SU-DHL-6 (cell line): Measurements from ENCODE around the gene EPHA7.

Experiments used
- H2AFZ ChIP-seq: fragments of 200-600 bp; sonication (generic); 2 replicates; pipeline ENCODE4 v1.6.1; 2014; ENCODE audit warnings: low read depth, mild to moderate bottlenecking, moderate library complexity, mixed read lengths, antibody characterized with exemption, low read length; ENCODE audit not compliant: severe bottlenecking
- H3F3A ChIP-seq: fragments of 200-600 bp; shearing (Covaris generic); 2 replicates; pipeline ENCODE4 v1.6.0; 2016; ENCODE audit warnings: antibody characterized with exemption, mild to moderate bottlenecking; ENCODE audit not compliant: insufficient read depth
- H3K27ac ChIP-seq: fragments of 200-600 bp; sonication (generic); 2 replicates; pipeline ENCODE4 v1.5.1; 2016; ENCODE audit warnings: low read depth, mild to moderate bottlenecking, low read length, moderate library complexity, mixed read lengths
- H3K27me3 ChIP-seq: fragments of 200-600 bp; sonication (generic), shearing (Covaris generic); 2 replicates; pipeline ENCODE4 v1.6.0; 2014; ENCODE audit warnings: mild to moderate bottlenecking, low read length
- H3K36me3 ChIP-seq: fragments of 200-600 bp; sonication (generic); 2 replicates; pipeline ENCODE4 v1.6.1; 2014; ENCODE audit warnings: mild to moderate bottlenecking, low read length, mixed read lengths
- H3K4me2 ChIP-seq: fragments of 300-600, 200-600 bp; shearing (Covaris generic), sonication (generic); 2 replicates; pipeline ENCODE4 v1.6.0; 2014; ENCODE audit warnings: low read length, low read depth, mild to moderate bottlenecking; ENCODE audit not compliant: poor library complexity, severe bottlenecking
- H3K4me3 ChIP-seq: fragments of 200-600 bp; sonication (generic); 2 replicates; pipeline ENCODE4 v1.5.1; 2014; ENCODE audit warnings: antibody characterized with exemption, low read length, mild to moderate bottlenecking, mixed read lengths; ENCODE audit not compliant: insufficient read depth, poor library complexity, severe bottlenecking
- H3K79me2 ChIP-seq: fragments of 200-600 bp; sonication (generic); 2 replicates; pipeline ENCODE4 v1.6.1; 2014; ENCODE audit warnings: mild to moderate bottlenecking, low read length, moderate library complexity; ENCODE audit not compliant: insufficient read depth
- H3K9ac ChIP-seq: fragments of 200-600 bp; sonication (generic); 2 replicates; pipeline ENCODE4 v1.7.0; 2014; ENCODE audit warnings: mild to moderate bottlenecking, low read length
- H3K9me2 ChIP-seq: fragments of 200-600 bp; sonication (generic); replicated peaks from 2 replicates; pipeline ENCODE4 v1.6.1; 2014; ENCODE audit warnings: low read length; ENCODE audit not compliant: insufficient read depth
- H3K9me3 ChIP-seq: fragments of 200-600 bp; sonication (generic); 2 replicates; pipeline ENCODE4 v1.6.1; 2014; ENCODE audit warnings: low read length, mixed read lengths; ENCODE audit not compliant: insufficient read depth
- H4K20me1 ChIP-seq: fragments of 200-600 bp; sonication (generic); 2 replicates; pipeline ENCODE4 v1.6.1; 2014; ENCODE audit warnings: low read depth, mild to moderate bottlenecking, antibody characterized with exemption, low read length, moderate library complexity, mixed read lengths
- EZH2phosphoT487 ChIP-seq: fragments of 200-600 bp; sonication (generic), shearing (Covaris generic); conservative IDR thresholded peaks from 2 replicates; pipeline ENCODE4 v1.6.1; 2018; ENCODE audit warnings: mild to moderate bottlenecking, antibody characterized with exemption, low read length, moderate library complexity, mixed read lengths
- TF ChIP-seq, protein P1 (sequence below): fragments of 200-600 bp; sonication (generic); IDR thresholded peaks from one replicate; pipeline ENCODE4 v1.5.1; 2017; ENCODE audit warnings: antibody characterized with exemption, mild to moderate bottlenecking, low read length, moderate library complexity; ENCODE audit not compliant: insufficient read depth, poor library complexity, severe bottlenecking

EPHA7 gene

DNA sequence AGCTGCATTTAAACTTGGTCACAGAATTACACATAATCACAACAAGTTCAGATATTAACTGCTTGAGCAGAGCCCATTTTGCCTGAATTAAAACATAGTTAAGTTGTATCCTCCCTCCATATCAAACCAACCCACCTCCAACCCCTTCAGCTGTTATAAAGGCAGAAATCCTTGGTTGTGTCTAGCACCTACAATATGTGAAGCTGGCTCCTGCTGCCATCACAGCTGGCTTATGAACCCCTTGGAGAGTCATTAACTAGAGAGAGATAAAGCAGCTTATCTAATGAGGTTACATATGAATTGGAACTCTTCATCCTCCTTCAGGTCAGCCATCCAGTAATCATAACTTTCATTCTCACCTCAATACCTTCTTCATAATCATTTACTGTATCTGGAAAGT, 101.8 kb downstream of the EPHA7 start:
- no peaks in the 10 kb centered on the region for H3K36me3 ChIP-seq
- H3K79me2 ChIP-seq, result no peaks in the 10 kb centered on the region
- no peak overlapping the region for H3K9ac ChIP-seq
- H3K9me3 ChIP-seq, result no peaks in the 10 kb centered on the region
- H3K4me2 ChIP-seq, result no peak overlapping the region
- no peaks in the 10 kb centered on the region for H3F3A ChIP-seq
- H3K27ac ChIP-seq, result no peak overlapping the region
- TF ChIP-seq, protein P1, sequence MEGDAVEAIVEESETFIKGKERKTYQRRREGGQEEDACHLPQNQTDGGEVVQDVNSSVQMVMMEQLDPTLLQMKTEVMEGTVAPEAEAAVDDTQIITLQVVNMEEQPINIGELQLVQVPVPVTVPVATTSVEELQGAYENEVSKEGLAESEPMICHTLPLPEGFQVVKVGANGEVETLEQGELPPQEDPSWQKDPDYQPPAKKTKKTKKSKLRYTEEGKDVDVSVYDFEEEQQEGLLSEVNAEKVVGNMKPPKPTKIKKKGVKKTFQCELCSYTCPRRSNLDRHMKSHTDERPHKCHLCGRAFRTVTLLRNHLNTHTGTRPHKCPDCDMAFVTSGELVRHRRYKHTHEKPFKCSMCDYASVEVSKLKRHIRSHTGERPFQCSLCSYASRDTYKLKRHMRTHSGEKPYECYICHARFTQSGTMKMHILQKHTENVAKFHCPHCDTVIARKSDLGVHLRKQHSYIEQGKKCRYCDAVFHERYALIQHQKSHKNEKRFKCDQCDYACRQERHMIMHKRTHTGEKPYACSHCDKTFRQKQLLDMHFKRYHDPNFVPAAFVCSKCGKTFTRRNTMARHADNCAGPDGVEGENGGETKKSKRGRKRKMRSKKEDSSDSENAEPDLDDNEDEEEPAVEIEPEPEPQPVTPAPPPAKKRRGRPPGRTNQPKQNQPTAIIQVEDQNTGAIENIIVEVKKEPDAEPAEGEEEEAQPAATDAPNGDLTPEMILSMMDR, result no peak
- TF ChIP-seq EZH2phosphoT487, result no peak
- no peak overlapping the region for H3K4me3 ChIP-seq
- H3K27me3 ChIP-seq, result no peaks in the 10 kb centered on the region
- H3K9me2 ChIP-seq, result no peaks in the 10 kb centered on the region
- H2AFZ ChIP-seq, result no peak overlapping the region
- no peaks in the 10 kb centered on the region for H4K20me1 ChIP-seq

- Histone ChIP-seq H3K27me3 (no peaks in the 10 kb centered on the region), H3K9me2 (no peaks in the 10 kb centered on the region), H3K79me2 (no peaks in the 10 kb centered on the region), H3K9ac (no peak overlapping the region), H3K27ac (no peak overlapping the region), H3K9me3 (no peaks in the 10 kb centered on the region), H3K4me3 (no peak overlapping the region), H2AFZ (no peak overlapping the region), H3K36me3 (no peaks in the 10 kb centered on the region), H3K4me2 (no peak overlapping the region), H4K20me1 (no peaks in the 10 kb centered on the region), H3F3A (no peaks in the 10 kb centered on the region)
- TF ChIP-seq, protein P1, result no peak
- TF ChIP-seq EZH2phosphoT487, result no peak
Observed at GRCh38 chr6:93307505-93308409, 111.6 kb downstream of the EPHA7 start.

DNA sequence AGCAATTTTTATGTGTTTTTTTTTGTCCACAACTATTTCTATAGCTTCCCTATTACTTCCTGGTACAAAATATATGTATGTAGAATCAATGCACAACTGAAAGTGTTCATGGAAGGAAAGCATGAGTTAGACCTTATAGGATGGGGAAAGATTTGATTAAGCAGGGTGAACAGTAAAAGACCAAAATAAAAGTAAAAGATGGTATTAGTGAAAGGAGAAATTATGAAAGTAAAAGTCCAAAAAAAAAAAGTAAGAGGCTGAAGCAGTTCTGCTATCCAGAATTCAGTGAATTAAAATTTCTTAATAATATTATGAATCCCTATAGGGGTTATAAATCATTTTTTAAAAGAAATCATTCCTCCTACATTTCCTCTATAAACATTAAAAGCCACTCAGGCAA, 114.3 kb downstream of the EPHA7 start:
- TF ChIP-seq EZH2phosphoT487, result no peak
- TF ChIP-seq, protein P1, result no peak
- H3K9me3 ChIP-seq, result no peaks in the 10 kb centered on the region
- no peaks in the 10 kb centered on the region for H3K79me2 ChIP-seq

More for the DNA sequence above, 114.3 kb downstream of the EPHA7 start:
- no peaks in the 10 kb centered on the region for H4K20me1 ChIP-seq
- H3K4me3 ChIP-seq, result no peak overlapping the region
- no peak overlapping the region for H3K4me2 ChIP-seq
- H3K27ac ChIP-seq, result no peak overlapping the region
- H3K36me3 ChIP-seq, result no peaks in the 10 kb centered on the region
- no peak overlapping the region for H3K9ac ChIP-seq
- H3F3A ChIP-seq, result no peaks in the 10 kb centered on the region
- H3K9me2 ChIP-seq, result no peaks in the 10 kb centered on the region
- H3K27me3 ChIP-seq, result no peaks in the 10 kb centered on the region
- no peak overlapping the region for H2AFZ ChIP-seq
